Astrocyte (in vitro differentiated cells and primary cell): ENCODE data around the gene PTPRN2. TPM values are rescaled to one million over a fixed set of nuclear protein-coding genes. Genes with fewer than 3 reads are reported as not detected.

ENCODE experiments used
- DNase-seq: peaks from one replicate; pipeline ENCODE4 v3.0.0-alpha.2; 2010; ENCODE audit warnings: low read depth
- FAIRE-seq: peaks from 2 replicates; lab custom pipeline; 2011; peaks lifted over from hg19 to GRCh38; lab: Jason Lieb, UNC
- H2AFZ ChIP-seq: 2 replicates; pipeline ENCODE4 v1.6.0; 2012; ENCODE audit warnings: low read depth, low read length, inconsistent platforms
- H3K27ac ChIP-seq: 2 replicates; pipeline ENCODE4 v1.5.1; 2011; ENCODE audit warnings: low read depth, low read length, inconsistent platforms
- H3K27me3 ChIP-seq: 2 replicates; pipeline ENCODE4 v1.6.0; 2011; ENCODE audit warnings: low read length, inconsistent platforms; ENCODE audit not compliant: insufficient read depth
- H3K36me3 ChIP-seq: 2 replicates; pipeline ENCODE4 v1.5.1; 2011; ENCODE audit warnings: low read length, inconsistent platforms; ENCODE audit not compliant: insufficient read depth
- H3K4me1 ChIP-seq: 2 replicates; pipeline ENCODE4 v1.5.1; 2011; ENCODE audit warnings: low read length, inconsistent platforms; ENCODE audit not compliant: insufficient read depth
- H3K4me2 ChIP-seq: 2 replicates; pipeline ENCODE4 v1.6.0; 2012; ENCODE audit warnings: low read length, inconsistent platforms
- H3K4me3 ChIP-seq: 2 replicates; pipeline ENCODE4 v1.5.1; 2011; ENCODE audit warnings: low read depth, mild to moderate bottlenecking, low read length, inconsistent platforms; ENCODE audit not compliant: insufficient read depth
- H3K79me2 ChIP-seq: 2 replicates; pipeline ENCODE4 v1.6.0; 2012; ENCODE audit warnings: mild to moderate bottlenecking, low read length, inconsistent platforms; ENCODE audit not compliant: insufficient read depth
- H3K9ac ChIP-seq: 2 replicates; pipeline ENCODE4 v1.6.0; 2012; ENCODE audit warnings: mild to moderate bottlenecking, low read length, inconsistent platforms
- H3K9me3 ChIP-seq: 2 replicates; pipeline ENCODE4 v1.5.1; 2012; ENCODE audit warnings: low read depth, mild to moderate bottlenecking, low read length, inconsistent platforms; ENCODE audit not compliant: insufficient read depth
- H4K20me1 ChIP-seq: 2 replicates; pipeline ENCODE4 v1.6.0; 2012; ENCODE audit warnings: low read length, inconsistent platforms; ENCODE audit not compliant: insufficient read depth
- H3K27ac Mint-ChIP-seq: one replicate; pipeline ENCODE4 v1.8.0; 2021; ENCODE audit warnings: mild to moderate bottlenecking, mixed read lengths; ENCODE audit not compliant: unreplicated experiment
- H3K27me3 Mint-ChIP-seq: one replicate; pipeline ENCODE4 v1.8.0; 2021; ENCODE audit warnings: low read depth, mixed read lengths; ENCODE audit not compliant: unreplicated experiment
- H3K36me3 Mint-ChIP-seq: one replicate; pipeline ENCODE4 v1.8.0; 2021; ENCODE audit warnings: low read depth, mixed read lengths; ENCODE audit not compliant: unreplicated experiment
- H3K4me1 Mint-ChIP-seq: one replicate; pipeline ENCODE4 v1.8.0; 2021; ENCODE audit warnings: low read depth, mixed read lengths; ENCODE audit not compliant: unreplicated experiment
- H3K4me3 Mint-ChIP-seq: one replicate; pipeline ENCODE4 v1.8.0; 2021; ENCODE audit warnings: mild to moderate bottlenecking, moderate library complexity, mixed read lengths; ENCODE audit not compliant: unreplicated experiment
- H3K9me3 Mint-ChIP-seq: one replicate; pipeline ENCODE4 v1.8.0; 2021; ENCODE audit warnings: mild to moderate bottlenecking, mixed read lengths; ENCODE audit not compliant: unreplicated experiment
- EZH2 ChIP-seq: IDR thresholded peaks from 2 replicates; pipeline ENCODE4 v1.6.1; 2012; ENCODE audit warnings: mild to moderate bottlenecking, low read length, inconsistent platforms; ENCODE audit not compliant: insufficient read depth
- total RNA-seq: library from RNA; stranded (reverse); gene quantifications from 2 replicates; pipeline ENCODE4 v1.2.1, GENCODE V29; 2021
- TF ChIP-seq, protein P1 (sequence below): IDR thresholded peaks from 2 replicates; pipeline ENCODE4 v1.5.1; 2011; ENCODE audit warnings: low read depth, mild to moderate bottlenecking, inconsistent platforms, low read length, moderate library complexity; ENCODE audit not compliant: insufficient read depth

The PTPRN2 gene
- total RNA-seq, 1 donor from 2014 or later: 0.09 TPM

- no peak overlapping the region for H2AFZ ChIP-seq
- no peak overlapping the region for H3K4me3 ChIP-seq
- H3K4me3 Mint-ChIP-seq: no peak overlapping the region
- no peaks in the 10 kb centered on the region for H4K20me1 ChIP-seq
- no peaks in the 10 kb centered on the region for H3K4me1 Mint-ChIP-seq
- peaks cover 7% of the 10 kb centered on the region for H3K9me3 Mint-ChIP-seq
- no peaks in the 10 kb centered on the region for H3K27me3 ChIP-seq
- H3K9ac ChIP-seq: no peak overlapping the region
- H3K27me3 Mint-ChIP-seq: no peaks in the 10 kb centered on the region
- FAIRE-seq (no peak), DNase-seq (no peak)
- no peak overlapping the region for H3K27ac ChIP-seq
- H3K9me3 ChIP-seq: peaks cover 11% of the 10 kb centered on the region
- no peaks in the 10 kb centered on the region for H3K36me3 ChIP-seq
- TF ChIP-seq, protein P1, sequence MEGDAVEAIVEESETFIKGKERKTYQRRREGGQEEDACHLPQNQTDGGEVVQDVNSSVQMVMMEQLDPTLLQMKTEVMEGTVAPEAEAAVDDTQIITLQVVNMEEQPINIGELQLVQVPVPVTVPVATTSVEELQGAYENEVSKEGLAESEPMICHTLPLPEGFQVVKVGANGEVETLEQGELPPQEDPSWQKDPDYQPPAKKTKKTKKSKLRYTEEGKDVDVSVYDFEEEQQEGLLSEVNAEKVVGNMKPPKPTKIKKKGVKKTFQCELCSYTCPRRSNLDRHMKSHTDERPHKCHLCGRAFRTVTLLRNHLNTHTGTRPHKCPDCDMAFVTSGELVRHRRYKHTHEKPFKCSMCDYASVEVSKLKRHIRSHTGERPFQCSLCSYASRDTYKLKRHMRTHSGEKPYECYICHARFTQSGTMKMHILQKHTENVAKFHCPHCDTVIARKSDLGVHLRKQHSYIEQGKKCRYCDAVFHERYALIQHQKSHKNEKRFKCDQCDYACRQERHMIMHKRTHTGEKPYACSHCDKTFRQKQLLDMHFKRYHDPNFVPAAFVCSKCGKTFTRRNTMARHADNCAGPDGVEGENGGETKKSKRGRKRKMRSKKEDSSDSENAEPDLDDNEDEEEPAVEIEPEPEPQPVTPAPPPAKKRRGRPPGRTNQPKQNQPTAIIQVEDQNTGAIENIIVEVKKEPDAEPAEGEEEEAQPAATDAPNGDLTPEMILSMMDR: no peak
- no peak for TF ChIP-seq EZH2
- no peak overlapping the region for H3K4me2 ChIP-seq
- no peaks in the 10 kb centered on the region for H3K79me2 ChIP-seq
- H3K36me3 Mint-ChIP-seq: no peaks in the 10 kb centered on the region
- H3K27ac Mint-ChIP-seq: no peak overlapping the region
- H3K4me1 ChIP-seq: no peaks in the 10 kb centered on the region
Measured at GRCh38 chr7:157964521-157964920, 623.1 kb downstream of the PTPRN2 start.

GRCh38 chr7:157964016-157964415 lies 623.6 kb downstream of the PTPRN2 start:
- FAIRE-seq (no peak), DNase-seq (no peak)
- no peaks in the 10 kb centered on the region for H3K4me1 ChIP-seq
- no peak overlapping the region for H3K9ac ChIP-seq
- H3K36me3 Mint-ChIP-seq: no peaks in the 10 kb centered on the region
- no peaks in the 10 kb centered on the region for H3K27me3 ChIP-seq
- no peak overlapping the region for H2AFZ ChIP-seq
- peaks cover 7% of the 10 kb centered on the region for H3K9me3 Mint-ChIP-seq
- H3K27me3 Mint-ChIP-seq: no peaks in the 10 kb centered on the region
- no peaks in the 10 kb centered on the region for H3K36me3 ChIP-seq
- H3K4me2 ChIP-seq: no peak overlapping the region
- no peak overlapping the region for H3K27ac ChIP-seq
- H4K20me1 ChIP-seq: no peaks in the 10 kb centered on the region
- no peak overlapping the region for H3K27ac Mint-ChIP-seq
- TF ChIP-seq EZH2: no peak
- TF ChIP-seq, protein P1: no peak
- H3K4me1 Mint-ChIP-seq: no peaks in the 10 kb centered on the region
- H3K79me2 ChIP-seq: no peaks in the 10 kb centered on the region
- no peak overlapping the region for H3K4me3 ChIP-seq
- peaks cover 11% of the 10 kb centered on the region for H3K9me3 ChIP-seq
- H3K4me3 Mint-ChIP-seq: no peak overlapping the region

DNA sequence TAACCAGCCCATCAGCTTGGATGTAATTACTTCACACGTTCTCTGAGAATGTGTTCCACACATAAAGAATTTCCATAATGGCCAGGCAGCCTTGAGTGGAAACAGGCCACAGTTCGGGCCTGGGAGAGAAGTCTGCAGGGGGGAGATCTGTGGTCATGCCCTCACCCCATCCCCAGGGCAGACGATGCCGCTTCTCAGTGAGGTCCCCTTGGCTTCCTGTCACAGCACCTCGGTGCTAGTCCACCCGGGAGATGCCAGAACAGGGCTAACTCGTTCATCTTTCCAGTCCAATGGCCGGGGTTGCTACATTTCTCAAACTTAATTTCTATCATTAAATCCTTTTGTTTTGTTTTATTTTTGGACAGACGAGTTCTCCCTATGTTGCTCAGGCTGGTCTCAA lies 624.1 kb downstream of the PTPRN2 start:
- Mint-ChIP-seq H3K36me3 (no peaks in the 10 kb centered on the region), H3K4me1 (no peaks in the 10 kb centered on the region), H3K4me3 (no peak overlapping the region), H3K9me3 (peaks cover 6% of the 10 kb centered on the region), H3K27ac (no peak overlapping the region), H3K27me3 (no peaks in the 10 kb centered on the region)
- Histone ChIP-seq H3K9me3 (peaks cover 11% of the 10 kb centered on the region), H3K79me2 (no peaks in the 10 kb centered on the region), H4K20me1 (no peaks in the 10 kb centered on the region), H3K27ac (no peak overlapping the region), H3K4me1 (no peaks in the 10 kb centered on the region), H3K4me3 (no peak overlapping the region), H3K36me3 (no peaks in the 10 kb centered on the region), H3K27me3 (no peaks in the 10 kb centered on the region), H2AFZ (no peak overlapping the region), H3K4me2 (no peak overlapping the region), H3K9ac (no peak overlapping the region)
- TF ChIP-seq EZH2: no peak
- TF ChIP-seq, protein P1: no peak
- FAIRE-seq: no peak
- DNase-seq: no peak
